SK-N-DZ (cell line): ENCODE measurements around the gene APAF1.

Source experiments
- DNase-seq: peaks from one replicate; pipeline ENCODE4 v3.0.0-alpha.2; 2015; ENCODE audit warnings: low spot score

APAF1 gene

GRCh38 chr12:98671459-98671858 is 26.4 kb downstream of the APAF1 start:
- no peak for DNase-seq

DNA sequence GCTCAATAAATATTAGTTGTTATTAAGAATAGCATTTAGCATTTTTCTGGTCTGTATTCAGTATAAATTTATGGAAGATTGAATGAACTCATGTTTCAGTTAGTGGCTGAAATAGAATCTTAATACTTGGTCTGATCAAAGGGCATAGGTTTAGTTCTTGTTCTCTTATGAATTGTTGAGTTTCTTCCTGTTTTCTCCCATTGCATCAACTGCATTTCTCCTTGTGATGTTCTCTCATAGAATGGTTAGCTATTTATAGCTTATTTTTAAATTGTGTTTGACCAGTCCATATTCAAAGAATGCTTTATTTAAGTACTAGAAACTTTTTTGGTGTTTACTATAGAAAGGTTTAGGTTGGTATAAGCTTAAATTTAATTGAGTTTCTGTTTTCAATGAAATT is 29.8 kb downstream of the APAF1 start:
- DNase-seq, result no peak

DNA sequence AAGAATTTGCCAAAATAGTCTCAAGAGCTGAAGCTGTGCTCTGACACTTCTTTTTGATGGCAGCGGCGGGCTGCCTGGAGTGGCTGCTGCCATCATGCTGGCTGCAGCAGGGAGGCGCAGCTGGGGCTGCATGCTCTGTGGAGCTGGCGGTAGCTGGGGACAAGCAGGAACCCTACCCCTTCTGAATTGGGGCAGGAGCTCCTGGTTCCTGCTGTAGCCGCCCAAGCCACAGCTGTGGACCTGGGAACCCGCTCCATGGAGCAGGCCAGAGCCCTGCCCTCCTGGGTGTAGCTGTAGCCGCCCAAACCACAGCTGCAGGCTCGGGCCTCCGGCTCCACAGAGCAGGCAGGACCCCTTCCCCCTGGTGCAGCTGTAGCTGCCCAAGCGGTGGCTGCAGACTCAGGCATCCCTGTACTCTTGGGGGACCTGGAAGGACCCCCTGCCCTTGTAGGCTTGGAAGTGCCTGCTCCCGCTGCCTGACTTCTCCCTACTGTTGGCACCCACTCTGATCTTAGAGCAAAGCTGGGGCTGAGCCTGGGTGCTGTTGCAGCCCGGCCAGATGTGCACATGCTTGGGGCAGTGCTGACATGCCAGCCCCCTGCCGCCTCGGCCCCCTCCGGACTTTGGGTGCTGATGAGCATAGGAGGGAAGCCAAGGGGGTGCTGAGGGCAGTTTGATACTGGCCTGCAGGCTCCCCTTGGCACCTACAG is 33.3 kb downstream of the APAF1 start:
- DNase-seq, result no peak

DNA sequence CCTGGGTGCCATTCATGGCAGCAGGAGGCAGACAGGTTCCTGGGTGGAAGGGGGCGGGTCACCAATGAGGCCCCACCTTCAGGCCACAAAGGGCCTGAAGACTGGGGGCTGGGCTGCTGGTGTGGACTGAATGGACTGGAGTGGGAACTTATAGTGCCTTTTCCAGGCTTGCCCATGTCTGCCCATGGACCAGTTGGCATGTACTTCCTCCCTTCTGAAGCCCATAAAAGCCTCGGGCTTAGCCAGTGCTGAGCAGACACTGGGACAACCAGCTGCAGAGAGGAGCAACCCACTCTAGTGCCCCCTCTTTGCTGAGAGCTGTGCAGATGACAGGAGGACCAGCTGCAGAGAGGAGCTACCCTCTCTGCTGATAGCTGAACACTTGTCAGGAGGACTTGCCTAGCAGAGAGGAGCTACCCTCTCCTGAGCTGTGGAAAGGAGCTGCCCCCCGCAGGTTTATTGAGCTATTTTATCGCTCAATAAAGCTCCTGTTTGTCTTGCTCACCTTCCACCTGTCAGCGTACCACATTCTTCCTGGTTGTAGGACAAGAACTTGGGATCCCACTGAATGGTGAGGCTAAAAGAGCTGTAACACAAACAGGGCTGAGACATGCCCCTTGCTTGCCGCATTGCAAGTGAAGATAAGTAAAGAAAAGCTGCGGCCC is 34.0 kb downstream of the APAF1 start:
- no peak for DNase-seq

GRCh38 chr12:98679611-98680005 is 34.5 kb downstream of the APAF1 start:
- no peak for DNase-seq

GRCh38 chr12:98684199-98684598 is 39.1 kb downstream of the APAF1 start:
- no peak for DNase-seq

DNA sequence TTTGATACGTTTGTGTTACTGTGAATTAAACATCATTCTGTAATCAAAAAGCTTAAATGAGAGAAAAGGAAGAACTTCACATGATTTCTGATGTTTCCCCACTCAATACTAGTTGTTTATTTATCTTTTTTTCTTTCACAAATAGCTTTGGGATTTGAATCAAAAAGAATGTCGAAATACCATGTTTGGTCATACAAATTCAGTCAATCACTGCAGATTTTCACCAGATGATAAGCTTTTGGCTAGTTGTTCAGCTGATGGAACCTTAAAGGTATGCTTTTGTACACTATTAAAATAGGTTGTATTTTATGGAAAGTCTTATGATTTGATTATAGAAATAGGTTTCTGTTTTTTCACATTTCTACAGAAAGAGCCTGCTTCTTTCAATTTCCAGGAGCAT is 41.5 kb downstream of the APAF1 start:
- no peak for DNase-seq

DNA sequence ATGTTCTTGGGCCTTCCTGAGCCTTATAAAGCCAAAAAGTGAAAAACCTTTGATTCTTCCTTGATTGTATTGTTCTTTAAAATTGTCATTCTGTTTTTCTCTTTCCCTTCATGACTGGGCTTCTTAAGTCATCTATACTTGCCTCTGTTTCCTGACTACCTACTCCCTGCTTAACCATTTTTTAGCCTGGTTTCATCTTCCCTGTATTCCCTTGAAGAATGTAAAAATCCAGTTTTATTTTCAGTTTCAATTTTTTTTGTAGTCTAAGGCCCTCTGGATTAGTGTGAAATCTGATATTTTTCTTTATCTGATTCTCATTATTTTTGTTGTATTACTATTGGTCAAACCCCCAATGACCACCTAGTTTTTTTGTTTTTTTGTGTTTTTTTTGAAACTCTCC is 46.3 kb downstream of the APAF1 start:
- no peak for DNase-seq

- DNase-seq, result no peak
Observed at GRCh38 chr12:98696036-98696646, 51.1 kb downstream of the APAF1 start.

GRCh38 chr12:98697209-98697608 is 52.1 kb downstream of the APAF1 start:
- no peak for DNase-seq

DNA sequence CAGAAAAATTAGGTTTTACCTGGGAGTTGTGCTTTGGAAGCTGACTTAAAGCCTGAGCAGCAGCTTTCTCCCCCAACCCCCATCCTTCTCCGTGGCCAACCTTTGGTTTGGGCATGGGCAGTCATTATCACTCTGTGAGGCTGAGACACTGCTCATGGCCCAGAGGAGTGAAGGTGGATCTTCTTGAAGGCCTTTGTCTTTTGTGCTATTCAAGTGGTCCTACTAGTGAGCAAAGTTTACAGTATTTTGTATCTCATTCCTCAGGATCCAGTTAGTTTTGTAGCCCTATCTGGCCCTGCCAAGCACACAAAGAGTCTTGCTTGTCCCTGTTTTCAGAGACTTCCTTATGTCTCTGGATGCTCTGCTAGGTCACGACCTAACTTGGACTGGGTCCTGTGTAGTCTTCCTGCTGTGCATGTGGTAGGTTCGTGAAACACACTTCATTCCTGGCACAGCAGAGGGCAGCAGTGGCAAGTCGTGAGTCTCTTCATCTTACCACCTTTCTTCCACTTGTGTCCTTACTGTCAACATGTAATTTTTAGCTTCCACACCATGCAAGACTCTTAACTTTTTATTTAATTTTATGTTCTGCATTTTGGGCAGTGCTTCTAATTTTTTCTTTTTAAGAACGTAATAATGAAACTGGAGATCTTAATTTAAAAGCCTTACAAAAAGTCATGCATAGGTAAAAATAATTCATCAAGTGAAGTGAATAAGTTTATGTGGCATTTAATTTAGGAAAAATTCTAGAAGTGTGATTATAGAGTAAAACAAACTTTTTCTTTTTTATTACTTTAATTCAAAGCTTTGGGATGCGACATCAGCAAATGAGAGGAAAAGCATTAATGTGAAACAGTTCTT is 53.7 kb downstream of the APAF1 start:
- DNase-seq, result peak; percentile 62

GRCh38 chr12:98699586-98699985 is 54.5 kb downstream of the APAF1 start:
- no peak for DNase-seq

- no peak for DNase-seq
Observed at GRCh38 chr12:98701166-98701565, 56.1 kb downstream of the APAF1 start.

DNA sequence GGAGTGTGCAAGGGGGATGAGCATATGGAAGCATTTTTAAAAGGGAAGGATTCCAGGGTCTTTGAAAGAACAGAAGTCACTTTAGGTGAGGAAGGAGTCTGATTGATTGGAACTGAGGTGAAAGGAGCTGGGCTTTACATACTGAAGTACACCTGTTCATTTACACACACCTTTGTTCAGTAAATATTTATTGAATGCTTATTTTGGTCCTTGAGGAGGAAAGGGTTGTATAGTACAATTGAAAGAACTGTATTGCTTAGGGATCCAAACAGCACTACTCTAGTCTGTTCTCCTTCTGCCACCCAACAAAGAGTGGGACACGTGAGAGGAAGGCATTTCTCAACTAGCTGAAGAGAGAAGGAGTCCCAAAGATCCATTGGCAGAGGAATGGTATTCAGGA is 63.9 kb downstream of the APAF1 start:
- DNase-seq, result no peak

- no peak for DNase-seq
Observed at GRCh38 chr12:98714426-98714825, 69.3 kb downstream of the APAF1 start.

- DNase-seq, result no peak
Observed at GRCh38 chr12:98719515-98720504, 74.7 kb downstream of the APAF1 start.

- no peak for DNase-seq
Observed at GRCh38 chr12:98721204-98721702, 76.2 kb downstream of the APAF1 start.

GRCh38 chr12:98724384-98725155 is 79.5 kb downstream of the APAF1 start:
- DNase-seq, result no peak

GRCh38 chr12:98725476-98726247 is 80.6 kb downstream of the APAF1 start:
- no peak for DNase-seq
